ENCODE data around the gene CDH12. TPM values are rescaled to one million over a fixed set of nuclear protein-coding genes. Genes with fewer than 3 reads are reported as not detected.

CDH12 gene
- total and polyA plus RNA-seq, 4 donors: 0.02 to 3.7 (median 0.31) TPM; not detected in 1

- DNase-seq (no peak), ATAC-seq (ENCODE audit: insufficient read depth, low FRiP score) (no peak)
These were observed 259.6 kb downstream of the CDH12 start for GRCh38 chr5:22593592-22593991.

GRCh38 chr5:22591461-22591860 lies 261.7 kb downstream of the CDH12 start:
- Histone ChIP-seq H3K9me3 (ENCODE audit: control insufficient read depth in 4 of 4, insufficient read depth in 3 of 4, low read length in 3 of 4) (no peaks in the 10 kb centered on the region), H3K36me3 (ENCODE audit: control insufficient read depth in 4 of 4, insufficient read depth in 4 of 4, low read length in 4 of 4) (no peaks in the 10 kb centered on the region), H3K4me1 (ENCODE audit: control insufficient read depth in 5 of 5, insufficient read depth in 5 of 5, low read length in 5 of 5) (peaks cover 0 to 15% (median 0%) of the 10 kb centered on the region in 5 donors), H3K27me3 (ENCODE audit: control insufficient read depth in 3 of 3, insufficient read depth in 3 of 3, low read length in 2 of 3) (no peaks in the 10 kb centered on the region), H3K9ac (ENCODE audit: insufficient read depth in 1 of 2, low read length in 2 of 2) (no peak overlapping the region), H3K27ac (ENCODE audit: low read depth in 1 of 2, low read length in 1 of 2) (no peak overlapping the region), H3K4me3 (no peak overlapping the region)
- TF ChIP-seq CTCF (IDR thresholded peaks at IDR 0.05; ENCODE audit: control extremely low read depth, extremely low read depth): no peak
- DNase-seq (no peak), ATAC-seq (ENCODE audit: insufficient read depth, low FRiP score) (no peak)

More at GRCh38 chr5:22593592-22593991, 259.6 kb downstream of the CDH12 start:
- WGBS, 2 donors: 86 to 89% methylated on average over 1 of the region's 1 CpG
- no peaks in the 10 kb centered on the region for H3K9me3 ChIP-seq (ENCODE audit: control insufficient read depth in 4 of 4, insufficient read depth in 3 of 4, low read length in 3 of 4)
- TF ChIP-seq CTCF (IDR thresholded peaks at IDR 0.05; ENCODE audit: control extremely low read depth, extremely low read depth): no peak
- no peak overlapping the region for H3K27ac ChIP-seq (ENCODE audit: low read depth in 1 of 2, low read length in 1 of 2)
- peaks cover 0 to 15% (median 0%) of the 10 kb centered on the region in 5 donors for H3K4me1 ChIP-seq (ENCODE audit: control insufficient read depth in 5 of 5, insufficient read depth in 5 of 5, low read length in 5 of 5)
- H3K4me3 ChIP-seq: no peak overlapping the region
- no peaks in the 10 kb centered on the region for H3K36me3 ChIP-seq (ENCODE audit: control insufficient read depth in 4 of 4, insufficient read depth in 4 of 4, low read length in 4 of 4)
- H3K27me3 ChIP-seq (ENCODE audit: control insufficient read depth in 3 of 3, insufficient read depth in 3 of 3, low read length in 2 of 3): no peaks in the 10 kb centered on the region
- H3K9ac ChIP-seq (ENCODE audit: insufficient read depth in 1 of 2, low read length in 2 of 2): no peak overlapping the region

GRCh38 chr5:22590677-22591268 lies 262.4 kb downstream of the CDH12 start:
- ATAC-seq (ENCODE audit: insufficient read depth, low FRiP score) (no peak), DNase-seq (no peak)
- no peak for TF ChIP-seq CTCF (IDR thresholded peaks at IDR 0.05; ENCODE audit: control extremely low read depth, extremely low read depth)
- Histone ChIP-seq H3K27ac (ENCODE audit: low read depth in 1 of 2, low read length in 1 of 2) (no peak overlapping the region), H3K9me3 (ENCODE audit: control insufficient read depth in 4 of 4, insufficient read depth in 3 of 4, low read length in 3 of 4) (no peaks in the 10 kb centered on the region), H3K36me3 (ENCODE audit: control insufficient read depth in 4 of 4, insufficient read depth in 4 of 4, low read length in 4 of 4) (no peaks in the 10 kb centered on the region), H3K4me3 (no peak overlapping the region), H3K27me3 (ENCODE audit: control insufficient read depth in 3 of 3, insufficient read depth in 3 of 3, low read length in 2 of 3) (no peaks in the 10 kb centered on the region), H3K4me1 (ENCODE audit: control insufficient read depth in 5 of 5, insufficient read depth in 5 of 5, low read length in 5 of 5) (peaks cover 0 to 15% (median 0%) of the 10 kb centered on the region in 5 donors), H3K9ac (ENCODE audit: insufficient read depth in 1 of 2, low read length in 2 of 2) (no peak overlapping the region)
- 82 to 83% methylated on average over 4 of the region's 4 CpGs for WGBS, 2 donors

GRCh38 chr5:22577711-22578110 lies 275.4 kb downstream of the CDH12 start:
- Histone ChIP-seq H3K27ac (ENCODE audit: low read depth in 1 of 2, low read length in 1 of 2) (no peak overlapping the region), H3K9ac (ENCODE audit: insufficient read depth in 1 of 2, low read length in 2 of 2) (no peak overlapping the region), H3K4me3 (no peak overlapping the region), H3K4me1 (ENCODE audit: control insufficient read depth in 5 of 5, insufficient read depth in 5 of 5, low read length in 5 of 5) (peaks cover 0 to 3% (median 0%) of the 10 kb centered on the region in 5 donors), H3K27me3 (ENCODE audit: control insufficient read depth in 3 of 3, insufficient read depth in 3 of 3, low read length in 2 of 3) (no peaks in the 10 kb centered on the region), H3K36me3 (ENCODE audit: control insufficient read depth in 4 of 4, insufficient read depth in 4 of 4, low read length in 4 of 4) (no peaks in the 10 kb centered on the region), H3K9me3 (ENCODE audit: control insufficient read depth in 4 of 4, insufficient read depth in 3 of 4, low read length in 3 of 4) (no peaks in the 10 kb centered on the region)
- ATAC-seq (ENCODE audit: insufficient read depth, low FRiP score): no peak
- no peak for DNase-seq
- no peak for TF ChIP-seq CTCF (IDR thresholded peaks at IDR 0.05; ENCODE audit: control extremely low read depth, extremely low read depth)
- WGBS, 2 donors: 75 to 81% methylated on average over 1 of the region's 1 CpG

All from lung (tissue), 12 donors.